GM23338 (cell line): ENCODE data around the gene KIF18B.

Experiments
- CREB1 ChIP-seq: fragments of 250-450 bp; sonication (Bioruptor Pico); IDR thresholded peaks from 2 replicates; pipeline ENCODE4 v1.5.0; 2020; ENCODE audit warnings: low read depth, mild to moderate bottlenecking, moderate library complexity
- CTCF ChIP-seq, 2 experiments: fragments of 200-600 bp in 1 of 2; sonication (generic) in 1 of 2; conservative IDR thresholded peaks; 2 replicates each; pipeline versions ENCODE4 v1.5.1 to v1.6.1; 2016 to 2017; ENCODE audit warnings: antibody characterized with exemption in 2 of 2, low read depth in 2 of 2, mild to moderate bottlenecking in 2 of 2, moderate library complexity in 1 of 2
- ETS1 ChIP-seq: IDR thresholded peaks from 2 replicates; pipeline ENCODE4 v1.6.1; 2016; ENCODE audit warnings: antibody characterized with exemption
- EZH2 ChIP-seq: fragments of 200-600 bp; sonication (generic); IDR thresholded peaks from one replicate; pipeline ENCODE4 v1.8.0; 2017; ENCODE audit warnings: antibody characterized with exemption, mild to moderate bottlenecking, low read depth; ENCODE audit not compliant: unreplicated experiment
- EZH2phosphoT487 ChIP-seq: fragments of 200-600 bp; sonication (generic); IDR thresholded peaks from one replicate; pipeline ENCODE4 v1.8.1; 2018; ENCODE audit warnings: antibody characterized with exemption; ENCODE audit not compliant: unreplicated experiment
- NANOG ChIP-seq: IDR thresholded peaks from 2 replicates; pipeline ENCODE4 v1.6.1; 2016; ENCODE audit warnings: antibody characterized with exemption, borderline replicate concordance
- POLR2AphosphoS5 ChIP-seq: IDR thresholded peaks from 2 replicates; pipeline ENCODE4 v1.6.1; 2016; ENCODE audit warnings: antibody characterized with exemption, low read depth
- REST ChIP-seq: IDR thresholded peaks from one replicate; pipeline ENCODE4 v1.6.1; 2018; ENCODE audit warnings: antibody characterized with exemption; ENCODE audit not compliant: unreplicated experiment
- ZNF114 ChIP-seq: fragments of 250-450 bp; sonication (Bioruptor Pico); IDR thresholded peaks from 2 replicates; pipeline ENCODE4 v1.5.0; 2020; ENCODE audit warnings: mild to moderate bottlenecking, moderate library complexity
- ZNF331 ChIP-seq: fragments of 250-450 bp; sonication (Bioruptor Pico); IDR thresholded peaks from 2 replicates; pipeline ENCODE4 v1.5.0; 2020; ENCODE audit warnings: low read depth, mild to moderate bottlenecking, moderate library complexity

- TF ChIP-seq CTCF (conservative IDR thresholded peaks at IDR 0.05; ENCODE audit: low read depth in 2 of 2) (peak in 1 of 2 experiments; percentile 18; a peak in 1 of 4 replicates), EZH2 (no peak), ETS1 (no peak), REST (no peak), CREB1 (CRISPR knock-in tag) (no peak), ZNF114 (CRISPR knock-in tag) (no peak), POLR2AphosphoS5 (no peak), EZH2phosphoT487 (no peak), ZNF331 (CRISPR knock-in tag) (no peak), NANOG (no peak)
Observed at GRCh38 chr17:44914698-44915271, 32.8 kb downstream of the KIF18B start.
